SK-N-SH (cell line): ENCODE measurements around the gene OR4S2. TPM values are rescaled to one million over a fixed set of nuclear protein-coding genes. Genes with fewer than 3 reads are reported as not detected.

Experiments used
- CTCF ChIA-PET: fragments of 300-600, 350-600 bp; formaldehyde crosslinking; extraction: SDS; loops from one replicate; lab custom pipeline; 2021; lab: Yijun Ruan, JAX
- POLR2A ChIA-PET: fragments of 350-600 bp; sonication (Branson Sonifier 250); formaldehyde crosslinking; extraction: SDS; loops from one replicate; lab custom pipeline; 2020; ENCODE audit warnings: antibody characterized with exemption, inconsistent platforms; lab: Yijun Ruan, JAX
- DNase-seq: peaks from one replicate; pipeline ENCODE4 v3.0.0; 2012
- H2AFZ ChIP-seq: fragments of 200-600 bp; sonication (generic); 2 replicates; pipeline ENCODE4 v1.8.1; 2016; ENCODE audit warnings: antibody characterized with exemption, mild to moderate bottlenecking, low read depth
- H3F3A ChIP-seq: fragments of 200-600 bp; sonication (generic); replicated peaks from 2 replicates; pipeline ENCODE3; 2016; ENCODE audit warnings: antibody characterized with exemption, mild to moderate bottlenecking; ENCODE audit not compliant: insufficient read depth
- H3K27ac ChIP-seq, 2 experiments: fragments of 200-500 bp in 1 of 2; fragments of 200-600 bp in 1 of 2; sonication (Bioruptor generic) in 1 of 2; sonication (generic), shearing (Covaris generic) in 1 of 2; 2 replicates each; pipeline versions ENCODE4 v1.5.1 to v1.6.1; 2014 to 2016; ENCODE audit warnings: low read depth in 2 of 2, inconsistent platforms in 1 of 2, low read length in 1 of 2, mild to moderate bottlenecking in 1 of 2, mixed read lengths in 1 of 2
- H3K27me3 ChIP-seq: fragments of 200-600 bp; sonication (generic), shearing (Covaris generic); 2 replicates; pipeline ENCODE4 v1.6.1; 2016; ENCODE audit warnings: mixed run types; ENCODE audit not compliant: insufficient read depth
- H3K36me3 ChIP-seq, 2 experiments: fragments of 200-500 bp in 1 of 2; fragments of 200-600 bp in 1 of 2; sonication (Bioruptor generic) in 1 of 2; sonication (generic) in 1 of 2; replicated peaks in 1 of 2; 2 replicates each; pipeline versions ENCODE3 to v1.5.1; 2014 to 2016; ENCODE audit warnings: low read length in 1 of 2, mild to moderate bottlenecking in 1 of 2; ENCODE audit not compliant: insufficient read depth in 2 of 2, control insufficient read depth in 1 of 2
- H3K4me1 ChIP-seq, 2 experiments: fragments of 200-500 bp in 1 of 2; fragments of 200-600 bp in 1 of 2; sonication (Bioruptor generic) in 1 of 2; sonication (generic), shearing (Covaris generic) in 1 of 2; 2 replicates each; pipeline versions ENCODE4 v1.5.1 to v1.6.1; 2014 to 2016; ENCODE audit warnings: low read depth in 1 of 2, low read length in 1 of 2, mixed run types in 1 of 2; ENCODE audit not compliant: insufficient read depth in 2 of 2, control insufficient read depth in 1 of 2
- H3K4me2 ChIP-seq: fragments of 200-600 bp; sonication (generic), shearing (Covaris generic); 2 replicates; pipeline ENCODE4 v1.6.1; 2017; ENCODE audit warnings: mixed run types
- H3K4me3 ChIP-seq, 2 experiments: fragments of 200-500 bp in 1 of 2; fragments of 200-600 bp in 1 of 2; sonication (Bioruptor generic) in 1 of 2; sonication (generic), shearing (Covaris generic) in 1 of 2; 2 replicates each; pipeline versions ENCODE4 v1.5.1 to v1.8.1; 2014 to 2016; ENCODE audit warnings: low read depth in 2 of 2, inconsistent platforms in 1 of 2, low read length in 1 of 2, mild to moderate bottlenecking in 1 of 2, mixed read lengths in 1 of 2, moderate library complexity in 1 of 2
- H3K79me2 ChIP-seq: fragments of 200-600 bp; sonication (generic); 2 replicates; pipeline ENCODE4 v1.8.1; 2017; ENCODE audit warnings: mild to moderate bottlenecking; ENCODE audit not compliant: insufficient read depth
- H3K9ac ChIP-seq: fragments of 200-600 bp; sonication (generic); 2 replicates; pipeline ENCODE4 v1.6.1; 2017; ENCODE audit warnings: mixed run types
- H3K9me2 ChIP-seq: fragments of 200-600 bp; sonication (generic); 2 replicates; pipeline ENCODE4 v1.6.1; 2017; ENCODE audit warnings: mixed run types
- H3K9me3 ChIP-seq: fragments of 200-600 bp; sonication (generic); 2 replicates; pipeline ENCODE4 v1.6.1; 2017; ENCODE audit warnings: mixed run types, mild to moderate bottlenecking, moderate library complexity
- H4K20me1 ChIP-seq: fragments of 200-600 bp; sonication (generic); 2 replicates; pipeline ENCODE4 v1.6.1; 2017; ENCODE audit warnings: mild to moderate bottlenecking, mixed run types; ENCODE audit not compliant: insufficient read depth
- ELF1 ChIP-seq: IDR thresholded peaks from 2 replicates; pipeline ENCODE4 v1.4.0; 2012
- FOSL2 ChIP-seq: IDR thresholded peaks from 2 replicates; pipeline ENCODE4 v1.4.0; 2012; ENCODE audit warnings: low read depth, mild to moderate bottlenecking, moderate library complexity, borderline replicate concordance
- FOXJ3 ChIP-seq: sonication (generic); formaldehyde crosslinking; IDR thresholded peaks from 2 replicates; pipeline ENCODE4 v1.5.1; 2020; ENCODE audit warnings: mild to moderate bottlenecking, missing genetic modification reagents
- FOXM1 ChIP-seq: IDR thresholded peaks from 2 replicates; pipeline ENCODE4 v1.4.0; 2012; ENCODE audit warnings: low read depth, mild to moderate bottlenecking
- GABPA ChIP-seq: IDR thresholded peaks from 2 replicates; pipeline ENCODE4 v1.4.0; 2012; ENCODE audit warnings: low read depth, mild to moderate bottlenecking
- GATA2 ChIP-seq: sonication (generic); formaldehyde crosslinking; IDR thresholded peaks from 2 replicates; pipeline ENCODE4 v1.5.0; 2020; ENCODE audit warnings: mild to moderate bottlenecking, missing genetic modification reagents
- JUND ChIP-seq: IDR thresholded peaks from 2 replicates; pipeline ENCODE4 v1.4.0; 2012
- MEF2A ChIP-seq: IDR thresholded peaks from 2 replicates; pipeline ENCODE4 v1.4.0; 2012; ENCODE audit warnings: low read depth, borderline replicate concordance
- NFIC ChIP-seq: IDR thresholded peaks from 2 replicates; pipeline ENCODE4 v1.4.0; 2012; ENCODE audit warnings: borderline replicate concordance
- RAD21 ChIP-seq: IDR thresholded peaks from 2 replicates; pipeline ENCODE4 v1.6.1; 2012; ENCODE audit warnings: mild to moderate bottlenecking, low read length
- RFX5 ChIP-seq: IDR thresholded peaks from 2 replicates; pipeline ENCODE4 v1.6.1; 2012; ENCODE audit warnings: mild to moderate bottlenecking, improper control_type of control experiment, low read length
- SIN3A ChIP-seq: IDR thresholded peaks from 2 replicates; pipeline ENCODE4 v1.6.1; 2012; ENCODE audit warnings: low read depth, mild to moderate bottlenecking, low read length, moderate library complexity, borderline replicate concordance
- SMC3 ChIP-seq: IDR thresholded peaks from 2 replicates; pipeline ENCODE4 v1.6.1; 2012; ENCODE audit warnings: low read depth, low read length, improper control_type of control experiment
- YY1 ChIP-seq: IDR thresholded peaks from 2 replicates; pipeline ENCODE4 v1.4.0; 2012; ENCODE audit warnings: low read depth, mild to moderate bottlenecking
- WGBS: methylation state at CpG from one replicate; pipeline ENCODE4 v1.1.6; 2017; ENCODE audit warnings: low lambda C conversion rate; 5-methylcytosine and 5-hydroxymethylcytosine counted together
- polyA plus RNA-seq, 3 experiments: library from polyadenylated mRNA; depleted of rRNA; stranded (reverse); fragments of >200 nt; gene quantifications; 2 replicates each; pipeline ENCODE4 v1.2.3, GENCODE V29; 2012
- TF ChIP-seq, protein P1 (sequence below): IDR thresholded peaks from 2 replicates; pipeline ENCODE4 v1.4.0; 2012; ENCODE audit warnings: low read depth
- TF ChIP-seq, protein P2 (sequence below): IDR thresholded peaks from 2 replicates; pipeline ENCODE4 v1.4.0; 2012; ENCODE audit warnings: low read depth, borderline replicate concordance
- TF ChIP-seq, protein P3 (sequence below): IDR thresholded peaks from 2 replicates; pipeline ENCODE4 v1.6.1; 2012; ENCODE audit warnings: mild to moderate bottlenecking, low read depth, low read length, moderate library complexity
- TF ChIP-seq, protein P4 (sequence below): IDR thresholded peaks from 2 replicates; pipeline ENCODE4; 2012
- TF ChIP-seq, protein P5 (sequence below): fragments of 150-350 bp; IDR thresholded peaks from 2 replicates; pipeline ENCODE4 v1.6.1; 2016; ENCODE audit warnings: mild to moderate bottlenecking, low read depth, low read length

OR4S2 gene
- polyA plus RNA-seq, 1 of the 3 experiments (the other 2 are of a cell fraction), result not detected

DNA sequence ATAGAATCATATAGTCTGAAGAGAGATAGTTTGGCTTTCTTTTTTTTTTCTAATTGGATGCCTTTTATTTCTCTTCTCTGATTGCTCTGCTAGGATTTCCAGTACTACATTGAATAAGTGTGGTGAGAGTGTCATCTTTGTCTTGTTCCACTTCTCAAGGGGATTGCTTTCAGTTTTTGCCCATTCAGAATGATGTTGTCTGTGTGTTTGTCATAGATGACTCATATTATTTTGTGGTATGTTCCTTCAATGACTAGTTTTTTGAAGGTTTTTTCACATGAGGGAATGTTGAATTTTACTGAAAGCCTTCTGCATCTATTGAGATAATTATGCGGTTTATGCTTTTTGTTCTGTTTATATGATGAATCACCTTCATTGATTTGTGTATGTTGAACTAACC is 23.6 kb upstream of the OR4S2 start:
- Histone ChIP-seq H3K9me3 (0 out of 2 replicates have a peak, but pooled peaks cover 4% of the 10 kb centered on the region), H3K27me3 (no peaks in the 10 kb centered on the region), H3K9me2 (no peaks in the 10 kb centered on the region), H3K36me3 (no peaks in the 10 kb centered on the region), H2AFZ (no peak overlapping the region), H3F3A (no peaks in the 10 kb centered on the region), H3K4me1 (no peaks in the 10 kb centered on the region), H3K27ac (no peak overlapping the region), H3K9ac (no peak overlapping the region), H3K4me3 (no peak overlapping the region), H3K4me2 (no peak overlapping the region), H3K79me2 (no peaks in the 10 kb centered on the region), H4K20me1 (no peaks in the 10 kb centered on the region)
- no peak for TF ChIP-seq GATA2 (CRISPR knock-in tag)
- TF ChIP-seq RFX5, result no peak
- ChIA-PET POLR2A (no interaction called here), CTCF (no interaction called here)
- 31% methylated on average over 1 of the region's 1 CpG for WGBS
- no peak for DNase-seq

DNA sequence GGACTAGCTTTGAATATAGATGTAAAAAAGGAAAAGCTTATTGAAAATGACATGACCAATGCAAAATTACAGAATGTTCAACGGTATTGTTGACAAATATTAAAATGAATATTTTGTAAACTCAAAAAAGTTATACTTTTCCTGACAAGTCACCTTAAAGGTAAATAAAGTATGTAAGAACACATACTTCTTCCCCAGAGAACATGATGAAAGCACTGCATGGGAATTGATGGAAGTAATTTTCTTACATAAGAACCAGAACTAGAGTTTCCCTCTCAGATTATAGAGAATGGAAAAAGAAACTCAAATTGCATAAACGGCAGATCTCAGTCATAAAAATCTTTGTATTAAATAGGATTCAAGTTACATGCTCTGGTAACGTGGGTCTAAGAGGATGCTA is 13.3 kb upstream of the OR4S2 start, which contains the start of gene OR4P4:
OR4P4 (plus strand) TSS at position 301 of the 400 bp plus-strand sequence.
- H3K79me2 ChIP-seq, result no peaks in the 10 kb centered on the region
- H3K9ac ChIP-seq, result no peak within 1 kb of the TSS
- H3K36me3 ChIP-seq, result no peaks in the 10 kb centered on the region
- no peaks in the 10 kb centered on the region for H3K27me3 ChIP-seq
- DNase-seq, result no peak
- no peak within 1 kb of the TSS for H3K27ac ChIP-seq
- no peak within 1 kb of the TSS for H3K4me3 ChIP-seq
- no peaks in the 10 kb centered on the region for H4K20me1 ChIP-seq
- no peaks in the 10 kb centered on the region for H3K9me2 ChIP-seq
- H3K4me2 ChIP-seq, result no peak within 1 kb of the TSS
- H3F3A ChIP-seq, result no peaks in the 10 kb centered on the region
- H3K4me1 ChIP-seq, result no peaks in the 10 kb centered on the region
- no peaks in the 10 kb centered on the region for H3K9me3 ChIP-seq
- POLR2A ChIA-PET, result no interaction called here
- no peak for TF ChIP-seq ELF1
- TF ChIP-seq, protein P1, sequence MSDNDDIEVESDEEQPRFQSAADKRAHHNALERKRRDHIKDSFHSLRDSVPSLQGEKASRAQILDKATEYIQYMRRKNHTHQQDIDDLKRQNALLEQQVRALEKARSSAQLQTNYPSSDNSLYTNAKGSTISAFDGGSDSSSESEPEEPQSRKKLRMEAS, result no peak
- no peak for TF ChIP-seq SMC3
- TF ChIP-seq, protein P2, sequence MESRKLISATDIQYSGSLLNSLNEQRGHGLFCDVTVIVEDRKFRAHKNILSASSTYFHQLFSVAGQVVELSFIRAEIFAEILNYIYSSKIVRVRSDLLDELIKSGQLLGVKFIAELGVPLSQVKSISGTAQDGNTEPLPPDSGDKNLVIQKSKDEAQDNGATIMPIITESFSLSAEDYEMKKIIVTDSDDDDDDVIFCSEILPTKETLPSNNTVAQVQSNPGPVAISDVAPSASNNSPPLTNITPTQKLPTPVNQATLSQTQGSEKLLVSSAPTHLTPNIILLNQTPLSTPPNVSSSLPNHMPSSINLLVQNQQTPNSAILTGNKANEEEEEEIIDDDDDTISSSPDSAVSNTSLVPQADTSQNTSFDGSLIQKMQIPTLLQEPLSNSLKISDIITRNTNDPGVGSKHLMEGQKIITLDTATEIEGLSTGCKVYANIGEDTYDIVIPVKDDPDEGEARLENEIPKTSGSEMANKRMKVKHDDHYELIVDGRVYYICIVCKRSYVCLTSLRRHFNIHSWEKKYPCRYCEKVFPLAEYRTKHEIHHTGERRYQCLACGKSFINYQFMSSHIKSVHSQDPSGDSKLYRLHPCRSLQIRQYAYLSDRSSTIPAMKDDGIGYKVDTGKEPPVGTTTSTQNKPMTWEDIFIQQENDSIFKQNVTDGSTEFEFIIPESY, result no peak
- no peak for TF ChIP-seq JUND
- TF ChIP-seq, protein P3, sequence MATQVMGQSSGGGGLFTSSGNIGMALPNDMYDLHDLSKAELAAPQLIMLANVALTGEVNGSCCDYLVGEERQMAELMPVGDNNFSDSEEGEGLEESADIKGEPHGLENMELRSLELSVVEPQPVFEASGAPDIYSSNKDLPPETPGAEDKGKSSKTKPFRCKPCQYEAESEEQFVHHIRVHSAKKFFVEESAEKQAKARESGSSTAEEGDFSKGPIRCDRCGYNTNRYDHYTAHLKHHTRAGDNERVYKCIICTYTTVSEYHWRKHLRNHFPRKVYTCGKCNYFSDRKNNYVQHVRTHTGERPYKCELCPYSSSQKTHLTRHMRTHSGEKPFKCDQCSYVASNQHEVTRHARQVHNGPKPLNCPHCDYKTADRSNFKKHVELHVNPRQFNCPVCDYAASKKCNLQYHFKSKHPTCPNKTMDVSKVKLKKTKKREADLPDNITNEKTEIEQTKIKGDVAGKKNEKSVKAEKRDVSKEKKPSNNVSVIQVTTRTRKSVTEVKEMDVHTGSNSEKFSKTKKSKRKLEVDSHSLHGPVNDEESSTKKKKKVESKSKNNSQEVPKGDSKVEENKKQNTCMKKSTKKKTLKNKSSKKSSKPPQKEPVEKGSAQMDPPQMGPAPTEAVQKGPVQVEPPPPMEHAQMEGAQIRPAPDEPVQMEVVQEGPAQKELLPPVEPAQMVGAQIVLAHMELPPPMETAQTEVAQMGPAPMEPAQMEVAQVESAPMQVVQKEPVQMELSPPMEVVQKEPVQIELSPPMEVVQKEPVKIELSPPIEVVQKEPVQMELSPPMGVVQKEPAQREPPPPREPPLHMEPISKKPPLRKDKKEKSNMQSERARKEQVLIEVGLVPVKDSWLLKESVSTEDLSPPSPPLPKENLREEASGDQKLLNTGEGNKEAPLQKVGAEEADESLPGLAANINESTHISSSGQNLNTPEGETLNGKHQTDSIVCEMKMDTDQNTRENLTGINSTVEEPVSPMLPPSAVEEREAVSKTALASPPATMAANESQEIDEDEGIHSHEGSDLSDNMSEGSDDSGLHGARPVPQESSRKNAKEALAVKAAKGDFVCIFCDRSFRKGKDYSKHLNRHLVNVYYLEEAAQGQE, result no peak
- no peak for TF ChIP-seq SIN3A
- TF ChIP-seq FOSL2, result no peak
- no peak for TF ChIP-seq FOXM1
- TF ChIP-seq YY1, result no peak
- no peak for TF ChIP-seq RAD21
- TF ChIP-seq, protein P4, sequence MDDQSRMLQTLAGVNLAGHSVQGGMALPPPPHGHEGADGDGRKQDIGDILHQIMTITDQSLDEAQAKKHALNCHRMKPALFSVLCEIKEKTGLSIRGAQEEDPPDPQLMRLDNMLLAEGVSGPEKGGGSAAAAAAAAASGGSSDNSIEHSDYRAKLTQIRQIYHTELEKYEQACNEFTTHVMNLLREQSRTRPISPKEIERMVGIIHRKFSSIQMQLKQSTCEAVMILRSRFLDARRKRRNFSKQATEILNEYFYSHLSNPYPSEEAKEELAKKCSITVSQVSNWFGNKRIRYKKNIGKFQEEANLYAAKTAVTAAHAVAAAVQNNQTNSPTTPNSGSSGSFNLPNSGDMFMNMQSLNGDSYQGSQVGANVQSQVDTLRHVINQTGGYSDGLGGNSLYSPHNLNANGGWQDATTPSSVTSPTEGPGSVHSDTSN, result no peak
- no peak for TF ChIP-seq MEF2A
- TF ChIP-seq GABPA, result no peak
- TF ChIP-seq, protein P5, sequence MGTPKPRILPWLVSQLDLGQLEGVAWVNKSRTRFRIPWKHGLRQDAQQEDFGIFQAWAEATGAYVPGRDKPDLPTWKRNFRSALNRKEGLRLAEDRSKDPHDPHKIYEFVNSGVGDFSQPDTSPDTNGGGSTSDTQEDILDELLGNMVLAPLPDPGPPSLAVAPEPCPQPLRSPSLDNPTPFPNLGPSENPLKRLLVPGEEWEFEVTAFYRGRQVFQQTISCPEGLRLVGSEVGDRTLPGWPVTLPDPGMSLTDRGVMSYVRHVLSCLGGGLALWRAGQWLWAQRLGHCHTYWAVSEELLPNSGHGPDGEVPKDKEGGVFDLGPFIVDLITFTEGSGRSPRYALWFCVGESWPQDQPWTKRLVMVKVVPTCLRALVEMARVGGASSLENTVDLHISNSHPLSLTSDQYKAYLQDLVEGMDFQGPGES, result no peak
- no peak for TF ChIP-seq FOXJ3 (CRISPR knock-in tag)
- no peak for TF ChIP-seq NFIC
- TF ChIP-seq, all 33 proteins: peak for 0
- 2% methylated on average over 3 of the region's 3 CpGs for WGBS
- CTCF ChIA-PET, result no interaction called here
- H2AFZ ChIP-seq, result no peak within 1 kb of the TSS
